CD8-positive, alpha-beta memory T cell (primary cell): Measurements from ENCODE around the gene MTA1. TPM values are rescaled to one million over a fixed set of nuclear protein-coding genes. Genes with fewer than 3 reads are reported as not detected.

Experiments
- CTCF ChIA-PET: fragments of 350-600 bp; sonication (Branson Sonifier 250); formaldehyde crosslinking; loops from one replicate; lab custom pipeline; 2021; ENCODE audit warnings: antibody characterized with exemption; lab: Charles Lee
- POLR2A ChIA-PET: fragments of 350-600 bp; sonication (Branson Sonifier 250); formaldehyde crosslinking; loops from one replicate; lab custom pipeline; 2021; ENCODE audit warnings: antibody characterized with exemption; lab: Charles Lee
- DNase-seq, 5 donors: peaks; one replicate each; pipeline versions ENCODE4 v3.0.0 to v3.0.0-alpha.2; 2020 to 2022; ENCODE audit warnings: mixed read lengths in 1 of 5
- H3K27ac ChIP-seq: one replicate; pipeline ENCODE4 v1.7.0; 2013; ENCODE audit warnings: low read depth, mild to moderate bottlenecking, low read length, moderate library complexity
- H3K27me3 ChIP-seq: 2 replicates; pipeline ENCODE4 v1.7.0; 2013; ENCODE audit warnings: low read length, mild to moderate bottlenecking; ENCODE audit not compliant: insufficient read depth, poor library complexity, severe bottlenecking
- H3K36me3 ChIP-seq: 2 replicates; pipeline ENCODE4 v1.7.0; 2013; ENCODE audit warnings: mild to moderate bottlenecking, low read length, moderate library complexity; ENCODE audit not compliant: insufficient read depth
- H3K4me1 ChIP-seq: 2 replicates; pipeline ENCODE4 v1.7.0; 2013; ENCODE audit warnings: mild to moderate bottlenecking, low read length, moderate library complexity; ENCODE audit not compliant: insufficient read depth
- H3K4me3 ChIP-seq: 2 replicates; pipeline ENCODE4 v1.7.0; 2013; ENCODE audit warnings: mild to moderate bottlenecking, low read length
- H3K9me3 ChIP-seq: 2 replicates; pipeline ENCODE4 v1.7.0; 2013; ENCODE audit warnings: mild to moderate bottlenecking, low read length
- H3K27ac Mint-ChIP-seq, 8 donors: one replicate each; pipeline ENCODE4 v1.8.0; 2020 to 2021; ENCODE audit warnings: mixed read lengths in 8 of 8, mild to moderate bottlenecking in 6 of 8, inconsistent platforms in 3 of 8, moderate library complexity in 3 of 8
- H3K27me3 Mint-ChIP-seq, 2 donors: one replicate each; pipeline ENCODE4 v1.8.0; 2020 to 2021; ENCODE audit warnings: mixed read lengths in 2 of 2, mild to moderate bottlenecking in 1 of 2, moderate library complexity in 1 of 2
- H3K36me3 Mint-ChIP-seq, 3 donors: one replicate each; pipeline ENCODE4 v1.8.0; 2020 to 2021; ENCODE audit warnings: mixed read lengths in 3 of 3, inconsistent platforms in 1 of 3, mild to moderate bottlenecking in 1 of 3
- H3K4me1 Mint-ChIP-seq, 3 donors: one replicate each; pipeline ENCODE4 v1.8.0; 2020 to 2021; ENCODE audit warnings: mixed read lengths in 3 of 3, inconsistent platforms in 1 of 3, mild to moderate bottlenecking in 1 of 3
- H3K4me3 Mint-ChIP-seq, 7 donors: one replicate each; pipeline ENCODE4 v1.8.0; 2020 to 2021; ENCODE audit warnings: mixed read lengths in 7 of 7, mild to moderate bottlenecking in 6 of 7, moderate library complexity in 4 of 7, inconsistent platforms in 2 of 7
- H3K9me3 Mint-ChIP-seq, 5 donors: one replicate each; pipeline ENCODE4 v1.8.0; 2020 to 2022; ENCODE audit warnings: mixed read lengths in 5 of 5, mild to moderate bottlenecking in 3 of 5, moderate library complexity in 2 of 5, inconsistent platforms in 1 of 5
- polyA plus RNA-seq: library from polyadenylated mRNA; unstranded; fragments of 300-500 nt; fragmentation: Illumina TruSeq; gene quantifications from one replicate; pipeline ENCODE4 v1.2.3, GENCODE V29; 2021
- total RNA-seq, 2 experiments: library from RNA; stranded (reverse); gene quantifications; one replicate each; pipeline ENCODE4 v1.2.3, GENCODE V29; 2021

MTA1 gene
- total and polyA plus RNA-seq, 3 experiments from 2014 or later, result 6.1 to 129 (median 124) TPM

GRCh38 chr14:105455766-105456660, 36.4 kb downstream of the MTA1 start:
- H3K27me3 Mint-ChIP-seq, result no peaks in the 10 kb centered on the region

GRCh38 chr14:105456736-105457617, 37.4 kb downstream of the MTA1 start:
- no peaks in the 10 kb centered on the region for H3K4me1 ChIP-seq
- DNase-seq, result no peak
- no peak overlapping the region for H3K27ac Mint-ChIP-seq

More at GRCh38 chr14:105455766-105456660, 36.4 kb downstream of the MTA1 start:
- no peaks in the 10 kb centered on the region for H3K4me1 Mint-ChIP-seq
- peak overlapping the region in 1 of 7 donors; percentile 2 for H3K4me3 Mint-ChIP-seq
- ChIA-PET CTCF (interaction anchor here (1.7 kb wide), 1 partner anchor 34 kb away, joined by 5 read pairs; no protein-coding TSS in a partner anchor), POLR2A (no interaction called here)
- no peak overlapping the region for H3K4me3 ChIP-seq
- H3K9me3 ChIP-seq, result no peaks in the 10 kb centered on the region
- H3K27ac ChIP-seq, result no peak overlapping the region
- H3K4me1 ChIP-seq, result no peaks in the 10 kb centered on the region
- no peaks in the 10 kb centered on the region for H3K27me3 ChIP-seq
- H3K9me3 Mint-ChIP-seq, result no peaks in the 10 kb centered on the region
- peak overlapping the region in 1 of 8 donors; percentile 68 for H3K27ac Mint-ChIP-seq
- H3K36me3 Mint-ChIP-seq, result peaks cover 0 to 42% (median 7%) of the 10 kb centered on the region in 3 donors
- no peaks in the 10 kb centered on the region for H3K36me3 ChIP-seq
- DNase-seq, result no peak

GRCh38 chr14:105458010-105458409, 38.4 kb downstream of the MTA1 start:
- H3K4me1 Mint-ChIP-seq, result no peaks in the 10 kb centered on the region
- no peak overlapping the region for H3K4me3 Mint-ChIP-seq
- no peak for DNase-seq
- Histone ChIP-seq H3K4me1 (no peaks in the 10 kb centered on the region), H3K27ac (no peak overlapping the region), H3K4me3 (no peak overlapping the region), H3K36me3 (no peaks in the 10 kb centered on the region), H3K27me3 (no peaks in the 10 kb centered on the region), H3K9me3 (no peaks in the 10 kb centered on the region)
- ChIA-PET POLR2A (no interaction called here), CTCF (interaction anchor here (1.0 to 1.2 kb wide), 2 partner anchors 10 to 31 kb away, joined by 3 read pairs; no protein-coding TSS in a partner anchor)
- no peaks in the 10 kb centered on the region for H3K9me3 Mint-ChIP-seq
- no peaks in the 10 kb centered on the region for H3K27me3 Mint-ChIP-seq
- H3K27ac Mint-ChIP-seq, result no peak overlapping the region
- peaks cover 0 to 41% (median 3%) of the 10 kb centered on the region in 3 donors for H3K36me3 Mint-ChIP-seq

More at GRCh38 chr14:105456736-105457617, 37.4 kb downstream of the MTA1 start:
- Histone ChIP-seq H3K36me3 (no peaks in the 10 kb centered on the region), H3K27ac (no peak overlapping the region), H3K27me3 (no peaks in the 10 kb centered on the region), H3K4me3 (no peak overlapping the region), H3K9me3 (no peaks in the 10 kb centered on the region)
- Mint-ChIP-seq H3K4me1 (no peaks in the 10 kb centered on the region), H3K36me3 (peaks cover 0 to 43% (median 7%) of the 10 kb centered on the region in 3 donors), H3K4me3 (no peak overlapping the region), H3K27me3 (no peaks in the 10 kb centered on the region), H3K9me3 (no peaks in the 10 kb centered on the region)
- CTCF ChIA-PET, result interaction anchor here (1.0 to 1.2 kb wide), 3 partner anchors 9 to 32 kb away, joined by 3 to 4 read pairs (median 3); no protein-coding TSS in a partner anchor
- POLR2A ChIA-PET, result no interaction called here

GRCh38 chr14:105458571-105458970, 38.9 kb downstream of the MTA1 start:
- no peaks in the 10 kb centered on the region for H3K27me3 Mint-ChIP-seq
- Histone ChIP-seq H3K36me3 (no peaks in the 10 kb centered on the region), H3K4me3 (no peak overlapping the region), H3K4me1 (no peaks in the 10 kb centered on the region), H3K27me3 (no peaks in the 10 kb centered on the region), H3K27ac (no peak overlapping the region), H3K9me3 (no peaks in the 10 kb centered on the region)
- DNase-seq, result no peak
- no peaks in the 10 kb centered on the region for H3K9me3 Mint-ChIP-seq
- no peaks in the 10 kb centered on the region for H3K4me1 Mint-ChIP-seq
- no peak overlapping the region for H3K27ac Mint-ChIP-seq
- ChIA-PET POLR2A (no interaction called here), CTCF (no interaction called here)
- H3K36me3 Mint-ChIP-seq, result peaks cover 0 to 41% (median 3%) of the 10 kb centered on the region in 3 donors
- no peak overlapping the region for H3K4me3 Mint-ChIP-seq

GRCh38 chr14:105460116-105460515, 40.5 kb downstream of the MTA1 start:
- H3K36me3 ChIP-seq, result no peaks in the 10 kb centered on the region
- no peak for DNase-seq
- Mint-ChIP-seq H3K4me3 (no peak overlapping the region), H3K4me1 (no peaks in the 10 kb centered on the region), H3K27me3 (no peaks in the 10 kb centered on the region), H3K36me3 (peaks cover 0 to 45% (median 3%) of the 10 kb centered on the region in 3 donors), H3K27ac (no peak overlapping the region), H3K9me3 (no peaks in the 10 kb centered on the region)
- POLR2A ChIA-PET, result no interaction called here
- no peaks in the 10 kb centered on the region for H3K4me1 ChIP-seq
- no peak overlapping the region for H3K27ac ChIP-seq
- no peaks in the 10 kb centered on the region for H3K27me3 ChIP-seq
- CTCF ChIA-PET, result no interaction called here
- no peak overlapping the region for H3K4me3 ChIP-seq
- no peaks in the 10 kb centered on the region for H3K9me3 ChIP-seq

- H3K4me3 ChIP-seq, result no peak overlapping the region
- no peak overlapping the region for H3K4me3 Mint-ChIP-seq
- CTCF ChIA-PET, result no interaction called here
- peaks cover 0 to 40% (median 0%) of the 10 kb centered on the region in 3 donors for H3K36me3 Mint-ChIP-seq
- H3K27me3 Mint-ChIP-seq, result no peaks in the 10 kb centered on the region
- peak overlapping the region in 1 of 8 donors; percentile 61 for H3K27ac Mint-ChIP-seq
- no peaks in the 10 kb centered on the region for H3K9me3 Mint-ChIP-seq
- H3K4me1 ChIP-seq, result no peaks in the 10 kb centered on the region
- no peaks in the 10 kb centered on the region for H3K9me3 ChIP-seq
- no peak for DNase-seq
- H3K36me3 ChIP-seq, result no peaks in the 10 kb centered on the region
- no peak overlapping the region for H3K27ac ChIP-seq
- H3K4me1 Mint-ChIP-seq, result no peaks in the 10 kb centered on the region
- POLR2A ChIA-PET, result no interaction called here
- no peaks in the 10 kb centered on the region for H3K27me3 ChIP-seq
Measured at GRCh38 chr14:105460616-105461015, 41.0 kb downstream of the MTA1 start.

GRCh38 chr14:105461903-105462302, 42.3 kb downstream of the MTA1 start:
- no peak overlapping the region for H3K4me3 ChIP-seq
- H3K4me1 Mint-ChIP-seq, result no peaks in the 10 kb centered on the region
- no peaks in the 10 kb centered on the region for H3K9me3 ChIP-seq
- H3K36me3 Mint-ChIP-seq, result peaks cover 0 to 33% (median 0%) of the 10 kb centered on the region in 3 donors
- ChIA-PET CTCF (no interaction called here), POLR2A (no interaction called here)
- no peak overlapping the region for H3K27ac Mint-ChIP-seq
- H3K36me3 ChIP-seq, result no peaks in the 10 kb centered on the region
- H3K9me3 Mint-ChIP-seq, result no peaks in the 10 kb centered on the region
- no peak overlapping the region for H3K4me3 Mint-ChIP-seq
- H3K27ac ChIP-seq, result no peak overlapping the region
- no peaks in the 10 kb centered on the region for H3K4me1 ChIP-seq
- no peaks in the 10 kb centered on the region for H3K27me3 ChIP-seq
- H3K27me3 Mint-ChIP-seq, result no peaks in the 10 kb centered on the region
- no peak for DNase-seq
